SKM-1 (cell line): ENCODE data around the gene PTGS1.
"Not testable (repeated sequence)": the region's sequence is repeated elsewhere in the genome, so short reads cannot be mapped to it uniquely, and the experiment has no call there.

Experiments
- DNase-seq: peaks from one replicate; lab custom pipeline; 2025; ENCODE audit not compliant: unreplicated experiment; lab: John Stamatoyannopoulos, UW

Gene PTGS1

GRCh38 chr9:122394265-122395125, 23.7 kb downstream of the PTGS1 start:
- no peak for DNase-seq

- no peak for DNase-seq
Observed at GRCh38 chr9:122396614-122397148, 25.9 kb downstream of the PTGS1 start.

GRCh38 chr9:122397749-122398148, 26.9 kb downstream of the PTGS1 start:
- DNase-seq = no peak

- no peak for DNase-seq
Observed at GRCh38 chr9:122398371-122398924, 27.6 kb downstream of the PTGS1 start.

GRCh38 chr9:122401896-122402295, 31.1 kb downstream of the PTGS1 start:
- DNase-seq = no peak

GRCh38 chr9:122402403-122402871, 31.6 kb downstream of the PTGS1 start:
- no peak for DNase-seq

- no peak for DNase-seq
Observed at GRCh38 chr9:122402874-122403273, 32.0 kb downstream of the PTGS1 start.

GRCh38 chr9:122403381-122404000, 32.7 kb downstream of the PTGS1 start:
- no peak for DNase-seq

GRCh38 chr9:122405304-122406069, 34.7 kb downstream of the PTGS1 start:
- not testable (repeated sequence) for DNase-seq

- no peak for DNase-seq
Observed at GRCh38 chr9:122406070-122406890, 35.5 kb downstream of the PTGS1 start.

GRCh38 chr9:122414108-122414507, 43.3 kb downstream of the PTGS1 start:
- not testable (repeated sequence) for DNase-seq

GRCh38 chr9:122418016-122418415, 47.2 kb downstream of the PTGS1 start:
- DNase-seq = no peak

GRCh38 chr9:122420315-122420714, 49.5 kb downstream of the PTGS1 start:
- no peak for DNase-seq

- no peak for DNase-seq
Observed at GRCh38 chr9:122425087-122425486, 54.3 kb downstream of the PTGS1 start.

GRCh38 chr9:122426723-122427122, 55.9 kb downstream of the PTGS1 start:
- DNase-seq = no peak

GRCh38 chr9:122442568-122442967, 71.7 kb downstream of the PTGS1 start:
- no peak for DNase-seq

GRCh38 chr9:122444041-122444733, 73.4 kb downstream of the PTGS1 start:
- no peak for DNase-seq
